Cardiac muscle cell (in vitro differentiated cells and primary cell): Measurements from ENCODE around the gene USP7. TPM values are rescaled to one million over a fixed set of nuclear protein-coding genes. Genes with fewer than 3 reads are reported as not detected.

Experiments
- DNase-seq, 2 donors: peaks; one replicate each; pipeline versions ENCODE4 v3.0.0 to v3.0.0-alpha.2; 2010 to 2017; ENCODE audit warnings: low read depth in 1 of 2, low spot score in 1 of 2
- H3K27ac ChIP-seq: fragments of 200-600 bp; sonication (generic); 2 replicates; pipeline ENCODE4 v1.5.1; 2016
- H3K27me3 ChIP-seq: fragments of 200-600 bp; sonication (generic); 2 replicates; pipeline ENCODE4 v1.6.0; 2016; ENCODE audit warnings: control low read depth
- H3K36me3 ChIP-seq: fragments of 200-600 bp; sonication (generic); 2 replicates; pipeline ENCODE4 v1.5.1; 2016; ENCODE audit warnings: control low read depth
- H3K4me1 ChIP-seq: fragments of 200-600 bp; sonication (generic); 2 replicates; pipeline ENCODE4 v1.8.1; 2017; ENCODE audit warnings: low read depth, mild to moderate bottlenecking, mixed run types
- H3K4me3 ChIP-seq: fragments of 200-600 bp; sonication (generic); 2 replicates; pipeline ENCODE4 v1.5.1; 2016; ENCODE audit warnings: mild to moderate bottlenecking
- H3K9me3 ChIP-seq: fragments of 200-600 bp; sonication (generic); 2 replicates; pipeline ENCODE4 v1.5.1; 2017; ENCODE audit warnings: low read depth, mild to moderate bottlenecking, control low read depth
- CTCF ChIP-seq: IDR thresholded peaks from 2 replicates; pipeline ENCODE4 v1.5.1; 2012; ENCODE audit warnings: low read depth, mild to moderate bottlenecking, low read length
- polyA plus RNA-seq: library from polyadenylated mRNA; unstranded; fragments of >200 nt; fragmentation: Nextera tagmentation; extraction: Ambion mirVana; gene quantifications from 2 replicates; pipeline ENCODE4 v1.2.1, GENCODE V29; 2016
- total RNA-seq: library from RNA; depleted of rRNA; stranded (reverse); fragments of >200 nt; gene quantifications from 2 replicates; pipeline ENCODE4 v1.2.3, GENCODE V29; 2016

The USP7 gene
- total and polyA plus RNA-seq, 2 experiments from 2014 or later: 45.1 to 77.0 TPM

- H3K9me3 ChIP-seq: no peaks in the 10 kb centered on the region
- TF ChIP-seq CTCF: no peak
- no peaks in the 10 kb centered on the region for H3K4me1 ChIP-seq
- H3K27me3 ChIP-seq: no peaks in the 10 kb centered on the region
- no peak for DNase-seq
- H3K27ac ChIP-seq: no peak overlapping the region
- H3K36me3 ChIP-seq: peaks cover 73% of the 10 kb centered on the region
- no peak overlapping the region for H3K4me3 ChIP-seq
These were observed 62.3 kb downstream of the USP7 start for GRCh38 chr16:8901320-8901861.

- DNase-seq: no peak
- Histone ChIP-seq H3K36me3 (peaks cover 72% of the 10 kb centered on the region), H3K9me3 (no peaks in the 10 kb centered on the region), H3K4me3 (no peak overlapping the region), H3K27me3 (no peaks in the 10 kb centered on the region), H3K4me1 (no peaks in the 10 kb centered on the region), H3K27ac (no peak overlapping the region)
- TF ChIP-seq CTCF: no peak
These were observed 63.4 kb downstream of the USP7 start for GRCh38 chr16:8900343-8900742.

- no peaks in the 10 kb centered on the region for H3K9me3 ChIP-seq
- no peaks in the 10 kb centered on the region for H3K4me1 ChIP-seq
- DNase-seq: no peak
- H3K27ac ChIP-seq: no peak overlapping the region
- H3K4me3 ChIP-seq: no peak overlapping the region
- H3K27me3 ChIP-seq: no peaks in the 10 kb centered on the region
- H3K36me3 ChIP-seq: peaks cover 77% of the 10 kb centered on the region
- TF ChIP-seq CTCF: no peak
These were observed 63.9 kb downstream of the USP7 start for GRCh38 chr16:8899709-8900317.

- H3K27ac ChIP-seq: no peak overlapping the region
- no peak for DNase-seq
These were observed 64.9 kb downstream of the USP7 start for GRCh38 chr16:8898660-8899318.

GRCh38 chr16:8894736-8895334 lies 68.9 kb downstream of the USP7 start:
- H3K27ac ChIP-seq: no peak overlapping the region
- no peaks in the 10 kb centered on the region for H3K4me1 ChIP-seq
- no peaks in the 10 kb centered on the region for H3K27me3 ChIP-seq
- no peaks in the 10 kb centered on the region for H3K9me3 ChIP-seq
- no peak for TF ChIP-seq CTCF
- H3K36me3 ChIP-seq: peaks cover 68% of the 10 kb centered on the region
- no peak overlapping the region for H3K4me3 ChIP-seq
- DNase-seq: no peak

More at GRCh38 chr16:8898660-8899318, 64.9 kb downstream of the USP7 start:
- TF ChIP-seq CTCF: no peak
- H3K27me3 ChIP-seq: no peaks in the 10 kb centered on the region
- H3K4me3 ChIP-seq: no peak overlapping the region
- no peaks in the 10 kb centered on the region for H3K4me1 ChIP-seq
- H3K9me3 ChIP-seq: no peaks in the 10 kb centered on the region
- H3K36me3 ChIP-seq: peaks cover 87% of the 10 kb centered on the region
